Lung (tissue), 12 donors: ENCODE data around the gene EEPD1. TPM values are rescaled to one million over a fixed set of nuclear protein-coding genes. Genes with fewer than 3 reads are reported as not detected.

ENCODE experiments used
- ATAC-seq: fragments of 200-7000 bp; cut with Tn5 transposase; one replicate; pipeline ENCODE4 v1.9.1; 2020; ENCODE audit warnings: moderate number of reproducible peaks; ENCODE audit not compliant: insufficient read depth, low FRiP score
- DNase-seq, 3 donors: peaks; one replicate each; pipeline ENCODE4 v3.0.0-alpha.2; 2013 to 2017
- H3K27ac ChIP-seq, 2 donors: one replicate each; pipeline ENCODE4 v1.5.1; 2013; ENCODE audit warnings: mild to moderate bottlenecking in 2 of 2, moderate library complexity in 2 of 2, control low read depth in 1 of 2, inconsistent platforms in 1 of 2, low read depth in 1 of 2, low read length in 1 of 2
- H3K27me3 ChIP-seq, 3 donors: one replicate each; pipeline ENCODE4 v1.5.1; 2013; ENCODE audit warnings: low read length in 2 of 3; ENCODE audit not compliant: control insufficient read depth in 3 of 3, insufficient read depth in 3 of 3
- H3K36me3 ChIP-seq, 4 donors: one replicate each; pipeline ENCODE4 v1.5.1; 2013; ENCODE audit warnings: low read length in 4 of 4, mild to moderate bottlenecking in 1 of 4, moderate library complexity in 1 of 4; ENCODE audit not compliant: control insufficient read depth in 4 of 4, insufficient read depth in 4 of 4
- H3K4me1 ChIP-seq, 5 donors: one replicate each; pipeline ENCODE4 v1.5.1; 2013; ENCODE audit warnings: low read length in 5 of 5, mild to moderate bottlenecking in 2 of 5, moderate library complexity in 1 of 5; ENCODE audit not compliant: control insufficient read depth in 5 of 5, insufficient read depth in 5 of 5
- H3K4me3 ChIP-seq: one replicate; pipeline ENCODE4 v1.5.1; 2013; ENCODE audit warnings: mild to moderate bottlenecking, control low read depth, moderate library complexity
- H3K9ac ChIP-seq, 2 donors: one replicate each; pipeline ENCODE4 v1.5.1; 2013; ENCODE audit warnings: low read length in 2 of 2, control low read depth in 1 of 2; ENCODE audit not compliant: insufficient read depth in 1 of 2
- H3K9me3 ChIP-seq, 4 donors: one replicate each; pipeline ENCODE4 v1.5.1; 2013; ENCODE audit warnings: low read length in 3 of 4, mild to moderate bottlenecking in 1 of 4, moderate library complexity in 1 of 4; ENCODE audit not compliant: control insufficient read depth in 4 of 4, insufficient read depth in 3 of 4
- CTCF ChIP-seq: IDR thresholded peaks from 2 replicates; pipeline ENCODE4 v1.5.1; 2012; ENCODE audit warnings: mild to moderate bottlenecking; ENCODE audit errors: control extremely low read depth, extremely low read depth
- WGBS, 2 donors: extraction: QIAGEN DNeasy Blood & Tissue Kit; methylation state at CpG; one replicate each; pipeline ENCODE4 v1.1.7; 2013; 5-methylcytosine and 5-hydroxymethylcytosine counted together
- polyA plus RNA-seq, 2 donors: library from polyadenylated mRNA; stranded (reverse); fragments of 200-250 nt; gene quantifications; one replicate each; pipeline ENCODE4 v1.2.1, GENCODE V29; 2013
- total RNA-seq, 2 donors: library from RNA; depleted of rRNA in 1 of 2; stranded (reverse); fragments of >200 nt in 1 of 2; gene quantifications; one replicate each; pipeline ENCODE4 v1.2.1, GENCODE V29; 2014 to 2021
- donor health status: control.
- donor health status: control.
- donor health status: Bipolar disorder and iron deficiency.
- donor health status: healthy.
- donor health status: DM: yes; HTN: yes; CAD: no.

EEPD1 gene
- total and polyA plus RNA-seq, 4 donors = 5.4 to 15.3 (median 7.9) TPM

GRCh38 chr7:36112969-36113368 is 40.1 kb upstream of the EEPD1 start:
- no peak for ATAC-seq
- Histone ChIP-seq H3K27me3 (no peaks in the 10 kb centered on the region), H3K9me3 (peaks cover 0 to 4% (median 0%) of the 10 kb centered on the region in 4 donors), H3K9ac (no peak overlapping the region), H3K4me1 (peaks cover 0 to 6% (median 0%) of the 10 kb centered on the region in 5 donors), H3K4me3 (no peak overlapping the region), H3K27ac (no peak overlapping the region), H3K36me3 (no peaks in the 10 kb centered on the region)
- WGBS, 2 donors = 87 to 97% methylated on average over 2 of the region's 2 CpGs
- DNase-seq = no peak
- no peak for TF ChIP-seq CTCF

GRCh38 chr7:36114355-36114754 is 38.7 kb upstream of the EEPD1 start:
- WGBS, 2 donors = 94 to 96% methylated on average over 1 of the region's 1 CpG
- H3K9ac ChIP-seq = no peak overlapping the region
- H3K27ac ChIP-seq = no peak overlapping the region
- no peaks in the 10 kb centered on the region for H3K36me3 ChIP-seq
- H3K4me3 ChIP-seq = no peak overlapping the region
- no peak for TF ChIP-seq CTCF
- H3K27me3 ChIP-seq = no peaks in the 10 kb centered on the region
- H3K9me3 ChIP-seq = no peaks in the 10 kb centered on the region
- no peak for DNase-seq
- peaks cover 0 to 9% (median 0%) of the 10 kb centered on the region in 5 donors for H3K4me1 ChIP-seq
- ATAC-seq = no peak

GRCh38 chr7:36115448-36116321 is 37.4 kb upstream of the EEPD1 start:
- peak; percentile 34 to 49 (median 47) for DNase-seq
- Histone ChIP-seq H3K27ac (peak overlapping the region in 1 of 2 donors; percentile 72), H3K9me3 (no peaks in the 10 kb centered on the region), H3K4me1 (peaks cover 0 to 13% (median 0%) of the 10 kb centered on the region in 5 donors), H3K27me3 (no peaks in the 10 kb centered on the region), H3K4me3 (no peak overlapping the region), H3K36me3 (no peaks in the 10 kb centered on the region), H3K9ac (no peak overlapping the region)
- peak; percentile 83 for ATAC-seq
- no peak for TF ChIP-seq CTCF
- 72 to 74% methylated on average over 9 of the region's 9 CpGs for WGBS, 2 donors
